ENCODE results near the gene BHLHA9.

- no peak for TF ChIP-seq ZFP3 (CRISPR knock-in tag; IDR thresholded peaks at IDR 0.05)
- no peak for TF ChIP-seq ZNF8 (CRISPR knock-in tag; IDR thresholded peaks at IDR 0.05)
- no peak for TF ChIP-seq CREB5 (CRISPR knock-in tag; IDR thresholded peaks at IDR 0.05; ENCODE audit: low read depth)
- no peak for TF ChIP-seq OSR1 (CRISPR knock-in tag; IDR thresholded peaks at IDR 0.05)
- no peak for TF ChIP-seq TSHZ2 (CRISPR knock-in tag; IDR thresholded peaks at IDR 0.05)
- TF ChIP-seq CSDC2 (CRISPR knock-in tag; IDR thresholded peaks at IDR 0.05), result no peak
- TF ChIP-seq PATZ1 (CRISPR knock-in tag; IDR thresholded peaks at IDR 0.05; ENCODE audit: borderline replicate concordance), result no peak
- TF ChIP-seq ZFP30 (CRISPR knock-in tag; IDR thresholded peaks at IDR 0.05), result no peak
- no peak for TF ChIP-seq BACH2 (CRISPR knock-in tag; IDR thresholded peaks at IDR 0.05; ENCODE audit: borderline replicate concordance)
- no peak for TF ChIP-seq ISL1 (CRISPR knock-in tag; IDR thresholded peaks at IDR 0.05)
- no peak for TF ChIP-seq RARB (CRISPR knock-in tag; IDR thresholded peaks at IDR 0.05)
- no peak for TF ChIP-seq ESRRG (CRISPR knock-in tag; IDR thresholded peaks at IDR 0.05)
- no peak for TF ChIP-seq GLIS3 (CRISPR knock-in tag; IDR thresholded peaks at IDR 0.05)
These were observed 37.9 kb upstream of the BHLHA9 start for GRCh38 chr17:1232331-1232730.

Data from SK-N-SH treated with all-trans-retinoic acid at 6 μM for 48 hours (cell line).